Peyer's patch (tissue), 4 donors: ENCODE data around the gene ACER3. TPM values are rescaled to one million over a fixed set of nuclear protein-coding genes. Genes with fewer than 3 reads are reported as not detected.

Experiments
- DNase-seq, 3 donors: peaks; one replicate each; pipeline ENCODE4 v3.0.0-alpha.2; 2017 to 2019
- H3K27ac ChIP-seq, 4 donors: fragments of 200-600 bp; sonication (generic); one replicate each; pipeline ENCODE4 v1.5.1; 2016 to 2019
- H3K27me3 ChIP-seq, 2 donors: fragments of 200-600 bp; sonication (generic); one replicate each; pipeline ENCODE4 v1.5.1; 2019
- H3K36me3 ChIP-seq, 3 donors: fragments of 200-600 bp; sonication (generic); one replicate each; pipeline ENCODE4 v1.5.1; 2016 to 2019
- H3K4me1 ChIP-seq, 4 donors: fragments of 200-600 bp; sonication (generic); one replicate each; pipeline ENCODE4 v1.5.1; 2016 to 2019
- H3K4me3 ChIP-seq, 4 donors: fragments of 200-600 bp; sonication (generic); 1 replicate in 3 of 4; 2 replicates in 1 of 4; pipeline ENCODE4 v1.5.1; 2016 to 2019; ENCODE audit warnings: mild to moderate bottlenecking in 1 of 4
- H3K9me3 ChIP-seq, 4 donors: fragments of 200-600 bp; sonication (generic); one replicate each; pipeline ENCODE4 v1.5.1; 2016 to 2019; ENCODE audit warnings: mild to moderate bottlenecking in 1 of 4
- POLR2A ChIP-seq, 2 donors: fragments of 450-650 bp; IDR thresholded peaks; one replicate each; pipeline ENCODE4 v1.5.1; 2017; ENCODE audit warnings: antibody characterized with exemption in 2 of 2, mild to moderate bottlenecking in 2 of 2, moderate library complexity in 2 of 2
- total RNA-seq, 4 donors: library from RNA; depleted of rRNA; stranded (reverse); fragments of >200 nt; gene quantifications; one replicate each; pipeline ENCODE4 v1.1.0, GENCODE V29; 2016
- TF ChIP-seq, protein P1 (sequence below), 6 experiments: fragments of 450-650 bp in 4 of 6; fragments of 200-600 bp in 2 of 6; sonication (generic) in 1 of 6; IDR thresholded peaks; one replicate each; pipeline ENCODE4 v1.5.1; 2017 to 2019; ENCODE audit warnings: antibody characterized with exemption in 6 of 6, mild to moderate bottlenecking in 3 of 6, moderate library complexity in 1 of 6

ACER3 gene
- total RNA-seq, 4 donors from 2014 or later = 13.2 to 25.5 (median 19.8) TPM

DNA sequence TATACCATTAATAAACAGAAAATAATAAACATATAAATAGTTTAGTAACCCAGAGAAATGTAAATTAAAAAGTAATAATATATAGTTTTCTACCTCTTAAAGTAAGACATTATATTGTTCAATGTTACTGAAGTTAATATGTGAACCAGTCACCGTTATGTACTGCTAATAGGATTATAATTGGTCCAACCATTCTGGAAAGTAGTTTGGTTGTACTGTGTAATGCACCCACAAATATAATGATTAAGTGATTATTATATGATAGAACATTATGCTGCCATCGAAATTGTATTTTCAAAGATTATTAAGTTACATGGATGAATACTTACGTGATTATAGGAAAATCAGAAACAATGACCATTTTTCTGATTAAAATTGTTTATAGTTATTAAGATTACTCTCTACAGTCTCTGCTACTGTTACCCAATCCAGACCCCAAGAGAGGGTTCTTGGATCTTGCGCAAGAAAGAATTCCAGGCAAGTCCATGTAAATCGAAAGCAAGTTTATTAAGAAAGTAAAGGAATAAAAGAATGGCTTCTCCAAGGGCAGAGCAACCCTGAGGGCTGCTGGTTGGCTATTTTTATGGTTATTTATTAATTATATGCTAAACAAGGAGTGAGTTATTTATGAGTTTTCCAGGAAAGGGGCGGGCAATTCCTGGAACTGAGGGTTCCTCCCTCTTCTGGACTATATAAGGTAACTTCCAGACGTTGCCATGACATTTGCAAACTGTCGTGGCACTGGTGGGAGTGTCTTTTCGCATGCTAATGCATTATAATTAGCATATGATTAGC is 50.1 kb downstream of the ACER3 start:
- peak in 1 of 3 donors; percentile 49 for DNase-seq
- TF ChIP-seq, protein P1, sequence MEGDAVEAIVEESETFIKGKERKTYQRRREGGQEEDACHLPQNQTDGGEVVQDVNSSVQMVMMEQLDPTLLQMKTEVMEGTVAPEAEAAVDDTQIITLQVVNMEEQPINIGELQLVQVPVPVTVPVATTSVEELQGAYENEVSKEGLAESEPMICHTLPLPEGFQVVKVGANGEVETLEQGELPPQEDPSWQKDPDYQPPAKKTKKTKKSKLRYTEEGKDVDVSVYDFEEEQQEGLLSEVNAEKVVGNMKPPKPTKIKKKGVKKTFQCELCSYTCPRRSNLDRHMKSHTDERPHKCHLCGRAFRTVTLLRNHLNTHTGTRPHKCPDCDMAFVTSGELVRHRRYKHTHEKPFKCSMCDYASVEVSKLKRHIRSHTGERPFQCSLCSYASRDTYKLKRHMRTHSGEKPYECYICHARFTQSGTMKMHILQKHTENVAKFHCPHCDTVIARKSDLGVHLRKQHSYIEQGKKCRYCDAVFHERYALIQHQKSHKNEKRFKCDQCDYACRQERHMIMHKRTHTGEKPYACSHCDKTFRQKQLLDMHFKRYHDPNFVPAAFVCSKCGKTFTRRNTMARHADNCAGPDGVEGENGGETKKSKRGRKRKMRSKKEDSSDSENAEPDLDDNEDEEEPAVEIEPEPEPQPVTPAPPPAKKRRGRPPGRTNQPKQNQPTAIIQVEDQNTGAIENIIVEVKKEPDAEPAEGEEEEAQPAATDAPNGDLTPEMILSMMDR (IDR thresholded peaks at IDR 0.05) = no peak
- no peak for TF ChIP-seq POLR2A (IDR thresholded peaks at IDR 0.05)
- no peaks in the 10 kb centered on the region for H3K4me1 ChIP-seq
- no peaks in the 10 kb centered on the region for H3K36me3 ChIP-seq
- peaks cover 0 to 5% (median 0%) of the 10 kb centered on the region in 4 donors for H3K9me3 ChIP-seq
- H3K27me3 ChIP-seq = no peaks in the 10 kb centered on the region
- H3K27ac ChIP-seq = no peak overlapping the region
- no peak overlapping the region for H3K4me3 ChIP-seq

DNA sequence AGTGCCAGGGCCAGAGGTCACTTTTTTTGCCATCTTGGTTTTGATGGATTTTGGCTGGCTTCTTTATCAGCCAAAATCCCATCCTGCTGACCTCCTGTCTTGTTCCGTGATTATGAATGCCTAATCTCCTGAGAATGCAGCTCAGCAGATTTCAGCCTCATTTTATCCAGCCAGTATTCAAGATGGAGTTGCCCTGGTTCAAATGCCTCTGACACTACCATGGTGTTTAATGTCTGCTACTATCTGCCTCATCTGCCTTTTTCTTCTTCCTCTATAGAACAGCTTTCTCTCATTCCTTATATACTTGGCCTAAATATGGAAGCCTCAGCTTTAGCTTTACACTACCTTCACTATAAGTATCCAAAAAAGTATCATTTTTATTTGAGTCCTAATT is 50.7 kb downstream of the ACER3 start:
- no peak for DNase-seq
- Histone ChIP-seq H3K36me3 (no peaks in the 10 kb centered on the region), H3K9me3 (no peaks in the 10 kb centered on the region), H3K27me3 (no peaks in the 10 kb centered on the region), H3K4me1 (no peaks in the 10 kb centered on the region), H3K27ac (no peak overlapping the region), H3K4me3 (no peak overlapping the region)
- TF ChIP-seq, protein P1 (IDR thresholded peaks at IDR 0.05) = no peak
- TF ChIP-seq POLR2A (IDR thresholded peaks at IDR 0.05) = no peak

DNA sequence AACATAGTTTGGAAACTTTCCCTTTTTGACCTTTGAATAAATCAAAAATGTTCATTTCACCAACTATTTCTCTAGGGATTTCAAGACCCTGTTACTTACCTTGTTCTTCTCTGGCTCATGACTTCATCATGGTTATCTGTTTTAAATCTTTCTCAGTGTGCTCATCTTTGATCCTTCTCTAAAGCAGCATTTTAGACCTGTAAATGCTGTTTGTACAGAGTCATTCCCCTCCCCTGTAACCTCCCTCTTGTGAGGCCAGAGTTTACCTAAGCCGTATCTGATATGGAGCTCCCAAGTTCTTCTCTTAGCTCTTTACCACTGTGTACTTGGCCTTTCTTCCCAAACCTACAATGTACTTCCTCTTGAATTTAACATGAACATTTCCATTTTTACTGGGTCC is 56.0 kb downstream of the ACER3 start:
- H3K36me3 ChIP-seq = no peaks in the 10 kb centered on the region
- H3K27me3 ChIP-seq = no peaks in the 10 kb centered on the region
- H3K9me3 ChIP-seq = no peaks in the 10 kb centered on the region
- no peak overlapping the region for H3K4me3 ChIP-seq
- DNase-seq = no peak
- TF ChIP-seq POLR2A (IDR thresholded peaks at IDR 0.05) = no peak
- TF ChIP-seq, protein P1 (IDR thresholded peaks at IDR 0.05) = no peak
- H3K4me1 ChIP-seq = peaks cover 0 to 10% (median 0%) of the 10 kb centered on the region in 4 donors
- no peak overlapping the region for H3K27ac ChIP-seq

DNA sequence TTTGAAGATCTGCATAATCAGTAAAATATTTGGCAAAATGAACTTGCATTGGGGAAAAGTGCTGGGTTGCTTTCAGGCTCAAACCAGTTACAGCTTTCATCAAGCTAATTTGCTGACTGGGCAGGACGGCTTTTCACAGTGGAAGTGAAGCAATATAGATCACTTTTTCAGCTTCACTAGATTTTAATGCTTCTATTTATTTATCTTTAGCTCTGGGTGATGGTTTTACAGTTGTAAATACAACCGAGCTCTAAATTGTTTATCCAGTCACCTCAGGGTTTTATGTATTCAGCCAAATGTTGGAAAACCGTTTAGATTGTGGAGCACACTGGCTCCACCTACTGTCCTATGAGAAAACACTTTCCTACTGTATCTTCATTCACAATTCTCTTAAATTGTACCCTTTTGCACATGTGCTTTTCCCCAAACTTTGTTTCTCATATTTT is 58.2 kb downstream of the ACER3 start:
- TF ChIP-seq POLR2A (IDR thresholded peaks at IDR 0.05) = no peak
- TF ChIP-seq, protein P1 (IDR thresholded peaks at IDR 0.05) = peak; percentile 7 to 96 (median 75)
- Histone ChIP-seq H3K4me3 (no peak overlapping the region), H3K9me3 (no peaks in the 10 kb centered on the region), H3K4me1 (peaks cover 0 to 10% (median 0%) of the 10 kb centered on the region in 4 donors), H3K27ac (no peak overlapping the region), H3K36me3 (no peaks in the 10 kb centered on the region), H3K27me3 (no peaks in the 10 kb centered on the region)
- DNase-seq = no peak

DNA sequence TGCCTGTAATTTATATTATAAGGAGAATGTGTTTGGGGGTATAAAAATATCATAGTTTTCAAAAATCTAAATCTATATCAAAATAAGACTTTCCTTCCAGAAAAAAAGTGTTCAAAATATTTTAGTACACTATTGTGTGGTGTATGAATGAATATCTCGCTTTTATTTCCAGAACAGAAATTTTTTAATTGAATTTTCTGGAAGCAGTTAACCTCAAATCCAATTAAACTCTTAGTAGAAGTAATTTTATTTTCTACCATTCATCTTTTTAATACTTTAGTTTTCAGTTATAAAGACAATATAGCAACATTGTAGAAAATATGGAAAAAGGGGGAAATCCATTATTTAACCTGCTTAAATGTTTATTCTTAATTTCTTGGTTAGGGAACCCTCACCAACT is 58.7 kb downstream of the ACER3 start:
- no peaks in the 10 kb centered on the region for H3K9me3 ChIP-seq
- H3K4me3 ChIP-seq = no peak overlapping the region
- TF ChIP-seq, protein P1 (IDR thresholded peaks at IDR 0.05) = no peak
- no peak for TF ChIP-seq POLR2A (IDR thresholded peaks at IDR 0.05)
- DNase-seq = no peak
- no peak overlapping the region for H3K27ac ChIP-seq
- H3K27me3 ChIP-seq = no peaks in the 10 kb centered on the region
- peaks cover 0 to 10% (median 0%) of the 10 kb centered on the region in 4 donors for H3K4me1 ChIP-seq
- H3K36me3 ChIP-seq = no peaks in the 10 kb centered on the region
